Left hindlimb (tissue), 1 donor: ENCODE data around the gene PNKD.
A peak's percentile ranks its signal among the peaks of the same experiment; 100 is the strongest.

Experiments
- DNase-seq: peaks from one replicate; pipeline ENCODE4 v3.0.0-alpha.2; 2018

The PNKD gene

DNA sequence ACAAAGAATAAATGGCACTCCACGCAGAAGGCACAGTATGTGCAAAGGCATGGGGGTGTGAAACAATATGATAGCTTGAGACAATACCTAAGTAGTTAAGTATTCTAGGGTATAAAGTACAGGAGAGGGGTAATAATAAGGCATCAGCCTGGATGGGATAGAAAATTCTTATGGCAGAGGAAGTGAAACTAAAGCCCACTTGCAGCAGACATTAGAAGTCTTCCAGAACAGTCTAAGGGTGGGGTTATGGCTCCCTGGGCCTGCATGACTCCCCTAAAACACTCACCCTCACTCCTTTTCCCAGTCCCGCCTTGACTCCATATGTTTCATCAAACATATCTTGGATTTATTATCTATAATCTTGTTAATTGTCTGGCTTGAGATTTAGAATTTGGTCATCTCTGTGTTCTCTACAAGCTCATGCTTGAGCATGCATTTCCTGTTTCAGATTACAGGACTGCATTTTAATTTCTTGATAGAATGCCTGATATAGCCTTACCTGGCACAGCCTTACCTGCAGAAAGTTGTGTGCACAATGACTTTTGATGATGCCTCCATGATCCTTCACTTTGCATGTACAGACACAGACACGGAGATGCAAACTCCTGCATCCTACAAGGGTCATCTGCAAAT is 50.5 kb downstream of the PNKD start:
- no peak for DNase-seq

DNA sequence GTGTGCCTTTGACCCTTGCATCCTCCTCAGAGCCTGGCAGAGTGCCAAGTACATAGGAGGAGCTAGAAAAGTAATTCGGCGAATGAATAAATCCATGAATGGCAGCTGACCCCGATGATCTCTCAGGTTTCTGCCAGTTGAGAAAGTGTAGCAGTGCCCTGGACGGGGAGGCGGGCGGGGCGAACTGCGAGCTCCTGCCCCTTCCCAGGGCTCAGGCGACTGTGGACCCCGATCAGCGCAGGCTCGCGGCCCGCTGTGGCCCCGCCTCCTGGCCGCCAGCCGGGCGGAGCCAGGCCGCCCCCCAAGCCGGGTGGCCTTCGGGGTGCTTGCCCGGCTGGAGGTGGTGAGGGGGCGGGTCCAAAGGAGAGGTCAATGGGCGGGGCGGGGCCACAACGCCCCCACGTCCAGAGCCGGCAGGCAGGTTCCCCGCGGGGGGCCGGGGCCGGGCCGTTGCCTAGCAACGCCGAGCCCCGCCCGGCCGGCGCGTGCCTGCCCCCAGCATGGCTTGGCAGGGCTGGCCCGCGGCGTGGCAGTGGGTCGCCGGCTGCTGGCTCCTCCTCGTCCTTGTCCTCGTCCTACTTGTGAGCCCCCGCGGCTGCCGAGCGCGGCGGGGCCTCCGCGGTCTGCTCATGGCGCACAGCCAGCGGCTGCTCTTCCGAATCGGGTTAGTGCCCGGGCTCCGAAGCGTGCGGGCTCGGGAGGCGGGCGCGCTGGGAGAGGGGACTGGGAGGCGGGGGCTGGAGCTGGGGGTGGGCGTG is 52.6 kb downstream of the PNKD start:
- peak; percentile 88 for DNase-seq

DNA sequence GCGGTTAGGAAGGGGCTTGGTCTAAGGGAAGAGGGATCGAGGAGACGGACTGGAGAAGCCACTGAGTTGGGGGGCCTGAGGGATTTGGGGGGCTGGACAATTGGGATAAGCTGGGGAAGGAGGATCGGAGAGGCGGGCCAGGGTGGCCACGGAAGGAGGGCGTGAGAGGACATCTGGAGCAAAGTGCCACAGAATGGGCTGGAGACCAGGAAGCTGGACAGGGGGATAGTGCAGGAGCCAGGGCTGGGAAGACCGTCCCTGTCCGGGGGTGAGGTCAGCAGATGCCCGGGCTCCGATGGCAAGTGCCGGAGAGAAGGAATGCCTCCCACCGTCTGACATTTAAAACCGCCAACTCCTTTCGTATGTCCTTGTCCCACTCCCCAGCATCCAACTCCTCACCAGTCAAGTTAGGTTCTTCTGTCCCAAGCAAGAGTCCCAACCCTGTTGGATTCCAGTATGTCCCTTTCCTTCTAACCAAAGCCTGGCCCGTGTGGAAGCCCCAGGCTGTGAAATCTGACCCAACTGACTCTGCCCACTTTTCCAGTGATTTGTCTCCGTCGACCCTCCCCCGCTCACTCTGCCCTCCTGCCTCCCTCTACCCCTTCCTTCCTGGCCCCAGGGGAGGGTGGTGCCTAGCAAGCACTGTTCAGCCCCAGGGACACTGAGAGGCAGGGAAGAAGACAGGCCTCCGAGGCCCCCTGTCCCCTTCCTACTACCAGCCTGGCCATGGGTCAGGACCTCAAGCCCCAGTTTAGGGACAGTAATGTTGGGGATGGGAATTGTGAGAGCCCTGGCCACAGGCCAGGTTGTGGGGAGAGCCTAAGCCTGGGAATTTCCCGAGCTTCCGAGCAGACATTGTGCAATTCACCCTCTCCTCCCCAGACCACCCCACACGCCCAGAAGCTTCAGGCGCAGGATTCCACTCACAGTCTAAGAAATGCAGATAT is 53.5 kb downstream of the PNKD start:
- peak; percentile 69 for DNase-seq

DNA sequence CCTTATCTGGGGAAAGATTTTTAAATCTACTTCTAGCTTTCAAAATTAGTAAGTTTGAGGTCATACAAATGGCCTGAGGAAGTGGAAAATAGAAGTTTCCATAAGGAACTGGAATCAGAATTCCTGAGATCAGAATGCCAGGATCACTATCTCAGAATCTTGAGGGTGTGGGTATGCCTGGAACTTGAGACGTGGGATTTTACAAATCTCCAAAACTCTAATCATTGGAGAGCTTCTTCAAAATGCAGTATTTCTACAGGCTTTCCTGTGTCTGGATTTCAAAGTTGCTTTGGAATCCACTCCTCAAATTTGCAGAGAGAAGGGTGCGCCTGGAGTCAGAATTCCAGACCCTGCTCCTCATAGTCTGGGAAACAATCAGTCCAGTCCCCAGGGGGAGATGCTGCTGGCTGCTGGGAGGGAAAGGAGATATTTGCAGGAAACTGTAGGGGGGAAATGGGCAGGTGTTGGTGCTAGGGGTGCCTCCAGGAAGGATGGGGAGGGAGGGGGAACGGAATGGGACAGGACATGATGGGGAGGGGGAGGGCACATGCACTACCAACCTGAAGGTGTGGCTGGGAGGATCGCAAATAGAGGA is 55.3 kb downstream of the PNKD start:
- no peak for DNase-seq

DNA sequence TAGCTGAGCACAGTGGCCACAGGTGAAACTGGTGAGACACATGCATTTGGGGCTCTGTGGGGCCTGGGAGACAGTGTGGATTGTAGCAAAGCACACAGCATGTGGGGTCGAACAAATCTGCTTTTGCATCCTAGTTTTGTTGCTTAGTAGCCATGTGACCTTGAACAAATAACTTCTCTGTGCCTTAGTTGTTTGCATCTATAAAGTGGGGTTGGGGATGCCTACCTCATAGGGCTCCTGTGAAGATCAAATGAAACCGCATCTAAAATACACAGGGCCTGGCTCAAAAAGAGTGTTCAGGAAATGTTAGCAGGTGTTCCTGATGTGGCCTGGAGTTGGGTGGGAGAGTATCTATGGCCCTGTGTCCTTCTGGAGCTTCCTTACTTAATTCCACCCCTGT is 56.0 kb downstream of the PNKD start:
- no peak for DNase-seq

DNA sequence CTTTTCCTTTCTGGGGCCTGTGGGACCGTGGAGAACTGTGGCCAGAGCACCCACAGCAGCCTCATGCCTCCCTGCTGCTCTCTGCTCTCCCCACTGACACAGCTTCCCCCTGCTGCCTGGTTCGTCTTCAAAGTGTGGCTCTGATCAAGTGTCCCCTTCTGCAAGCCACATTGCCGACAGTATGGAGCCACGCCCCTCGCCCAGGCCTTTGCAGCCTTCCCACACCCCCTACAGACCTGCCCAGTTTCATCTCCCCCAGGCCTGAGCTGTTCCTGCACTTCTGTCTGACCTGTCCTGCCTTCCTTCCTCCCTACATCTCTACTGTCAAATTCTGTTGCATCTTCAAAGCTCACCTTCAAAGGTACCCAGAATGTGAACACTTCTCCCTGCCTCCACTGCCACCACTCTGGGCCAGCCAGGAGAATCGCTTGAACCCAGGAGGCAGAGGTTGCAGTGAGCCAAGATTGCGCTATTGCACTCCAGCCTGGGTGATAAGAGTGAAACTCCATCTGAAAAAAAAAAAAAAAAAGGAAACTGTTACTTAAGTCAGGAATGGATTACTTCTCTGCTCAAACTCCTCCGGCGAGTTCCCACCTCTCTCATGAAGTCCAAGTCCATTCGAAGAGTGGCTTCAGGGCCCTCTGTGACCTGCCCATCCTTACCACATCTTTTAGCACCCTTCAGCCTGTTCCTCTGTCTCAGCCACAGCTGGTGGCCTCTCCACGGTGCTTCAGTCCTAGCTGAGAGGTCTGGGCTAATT is 57.3 kb downstream of the PNKD start:
- DNase-seq = no peak

DNA sequence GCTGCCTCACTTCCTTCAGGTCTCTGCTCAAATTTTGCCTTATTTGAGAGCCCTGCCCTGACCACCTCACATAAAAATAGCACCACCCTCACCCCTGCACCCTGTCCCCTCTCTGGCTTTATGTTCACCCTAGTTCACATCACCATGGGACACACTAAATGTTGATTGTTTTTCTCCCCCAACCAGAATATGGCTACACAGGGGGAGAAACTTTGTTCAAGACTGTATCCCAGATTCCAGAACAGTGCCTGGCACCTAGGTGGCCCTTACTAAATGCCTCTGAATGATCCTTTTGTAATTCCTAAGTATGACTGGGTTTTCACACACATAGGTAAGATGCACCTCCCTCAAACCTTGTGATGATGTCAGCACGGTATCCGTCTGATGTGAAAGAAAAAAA is 58.0 kb downstream of the PNKD start:
- no peak for DNase-seq

DNA sequence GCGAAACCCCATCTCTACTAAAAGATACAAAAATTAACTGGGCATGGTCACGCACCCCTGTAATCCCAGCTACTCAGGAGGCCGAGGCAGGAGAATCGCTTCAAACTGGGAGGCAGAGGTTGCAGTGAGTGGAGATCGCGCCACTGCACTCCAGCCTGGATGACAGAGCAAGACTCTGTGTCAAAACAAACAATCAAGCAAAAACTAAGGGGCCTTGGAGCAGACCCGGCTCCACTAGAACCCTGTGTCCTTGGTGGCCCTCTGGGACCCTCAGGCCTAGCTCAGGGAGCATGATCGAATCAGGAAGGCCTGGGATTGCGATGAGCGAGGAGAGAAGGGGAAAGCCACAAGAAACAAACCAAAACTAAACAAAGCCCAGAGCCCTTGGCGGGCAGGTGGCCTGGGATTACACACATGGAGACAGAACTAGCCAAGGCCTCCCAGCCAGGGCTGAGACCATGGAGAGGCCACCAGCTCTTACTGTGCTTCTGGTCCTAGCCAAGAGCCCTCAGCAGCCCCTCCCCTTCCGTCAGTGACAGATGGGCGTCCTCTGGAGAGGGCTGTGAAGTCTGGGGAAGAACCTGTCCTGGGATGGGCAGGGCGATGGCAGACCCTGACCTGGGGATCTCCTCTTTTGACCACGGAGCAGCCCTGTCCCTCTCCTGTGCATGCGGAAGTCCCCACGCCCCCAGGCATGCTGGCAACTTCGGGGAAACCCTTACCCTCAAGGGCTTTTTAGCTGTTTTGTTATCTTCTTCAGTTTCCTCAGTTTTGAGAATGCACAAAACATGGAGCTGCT is 58.9 kb downstream of the PNKD start:
- DNase-seq = no peak

DNA sequence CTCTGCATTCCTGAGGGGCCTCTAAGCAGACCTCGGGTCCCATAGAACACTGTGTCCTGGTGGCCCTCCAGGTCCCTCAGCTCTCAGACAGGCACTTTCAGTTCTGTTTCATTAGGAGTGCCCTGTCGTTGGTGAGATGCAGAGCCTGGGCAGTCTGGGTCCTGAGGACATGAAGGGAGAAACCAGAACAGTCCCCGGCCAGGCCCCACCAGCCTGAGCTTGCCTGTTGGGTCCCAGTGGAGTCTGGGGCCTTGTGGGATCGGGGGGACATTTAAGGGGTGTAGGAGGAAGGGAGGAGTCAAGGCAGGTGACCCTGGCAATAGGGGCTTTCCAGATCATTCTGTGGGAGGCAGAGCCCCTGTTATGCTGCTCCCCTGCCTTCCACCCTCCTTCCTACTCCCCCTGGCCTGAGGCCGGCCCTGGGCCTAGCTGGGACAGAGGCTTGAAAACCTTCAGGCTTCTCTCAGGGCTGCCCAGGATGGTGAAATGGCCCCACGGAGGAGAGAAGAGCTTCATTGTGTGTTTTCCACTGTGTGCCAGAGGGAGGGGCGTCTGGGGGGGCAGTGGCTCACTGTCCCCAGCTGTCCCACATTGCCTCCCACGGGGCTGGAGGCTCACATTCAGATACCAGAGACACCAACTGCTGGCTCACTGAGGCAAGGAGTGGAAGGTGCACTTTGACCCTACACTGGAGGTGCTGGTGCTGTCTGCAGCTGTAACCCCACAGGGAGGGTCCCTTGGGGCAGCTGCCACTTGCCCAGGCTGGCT is 59.7 kb downstream of the PNKD start:
- no peak for DNase-seq

DNA sequence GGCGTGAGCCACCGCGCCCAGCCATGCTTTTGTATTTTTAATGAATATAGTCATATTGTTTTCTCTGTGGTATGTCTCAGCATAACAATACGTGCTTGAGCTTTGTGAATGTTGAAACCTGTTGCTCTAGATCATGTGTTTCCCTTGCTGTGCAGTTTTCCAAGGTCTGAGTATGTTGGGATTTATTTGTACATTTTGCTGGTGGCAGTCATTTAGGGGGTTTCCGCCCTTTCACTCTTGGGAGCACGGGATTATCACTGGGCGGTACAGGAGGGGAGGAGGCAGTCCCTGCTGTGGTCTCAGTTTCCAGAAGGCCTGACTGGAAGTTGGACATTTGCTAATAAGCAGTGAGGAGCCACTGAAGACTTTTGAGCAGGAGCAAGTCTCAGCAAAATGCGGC is 61.4 kb downstream of the PNKD start:
- DNase-seq = no peak

DNA sequence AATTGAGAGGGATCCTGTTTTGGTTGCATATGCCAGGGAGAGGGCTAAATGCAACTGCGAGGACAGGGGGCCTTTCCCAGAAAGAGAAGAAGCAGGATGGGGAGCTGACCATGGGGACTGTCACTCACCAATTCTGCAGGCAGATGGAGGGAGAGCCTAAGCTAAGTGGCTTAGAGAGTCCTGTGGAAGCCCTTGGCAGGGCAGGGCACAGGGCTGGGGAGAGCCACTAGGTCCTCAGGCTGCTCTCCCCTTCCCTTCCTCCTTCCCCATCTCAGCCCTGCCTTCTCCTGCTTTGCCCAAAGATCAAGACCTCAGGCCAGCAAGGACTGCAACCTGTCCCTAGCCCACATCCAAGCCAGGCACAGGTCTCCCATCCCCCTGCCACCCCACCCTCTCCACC is 62.0 kb downstream of the PNKD start:
- DNase-seq = no peak

DNA sequence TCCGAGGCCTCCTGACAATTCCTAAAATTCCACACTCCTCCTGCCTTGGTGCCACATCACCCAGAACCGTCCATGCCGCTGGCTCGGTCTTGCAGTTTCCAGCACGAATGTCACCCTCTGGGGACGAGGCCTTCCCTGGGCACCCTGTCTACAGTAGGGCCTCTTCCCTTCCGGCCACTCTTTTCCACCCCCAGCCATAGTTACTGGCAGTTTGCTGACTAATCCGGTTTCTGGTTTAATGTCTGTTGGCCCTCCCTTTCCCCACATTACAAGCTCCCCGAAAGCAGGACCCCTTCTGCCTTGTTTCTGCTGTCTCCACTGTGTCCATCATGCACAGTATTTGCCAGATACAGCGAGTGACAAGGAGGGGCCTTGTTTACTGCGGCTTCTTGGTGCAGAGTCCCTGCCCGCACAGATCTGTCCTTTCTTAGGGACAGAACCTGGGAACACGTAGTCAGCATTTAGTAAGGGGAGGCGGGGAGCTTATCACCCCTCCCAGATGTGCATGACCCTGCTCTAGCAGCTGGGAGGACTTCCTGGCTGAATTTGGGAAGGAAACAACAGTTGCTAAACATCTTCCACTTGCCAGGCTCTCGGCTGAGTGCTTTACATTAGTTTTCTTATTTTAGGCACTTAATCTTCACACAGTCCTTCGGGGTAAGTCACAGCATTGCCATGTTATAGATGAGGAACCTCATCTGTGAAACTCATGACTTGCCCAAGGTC is 62.8 kb downstream of the PNKD start:
- DNase-seq = no peak

DNA sequence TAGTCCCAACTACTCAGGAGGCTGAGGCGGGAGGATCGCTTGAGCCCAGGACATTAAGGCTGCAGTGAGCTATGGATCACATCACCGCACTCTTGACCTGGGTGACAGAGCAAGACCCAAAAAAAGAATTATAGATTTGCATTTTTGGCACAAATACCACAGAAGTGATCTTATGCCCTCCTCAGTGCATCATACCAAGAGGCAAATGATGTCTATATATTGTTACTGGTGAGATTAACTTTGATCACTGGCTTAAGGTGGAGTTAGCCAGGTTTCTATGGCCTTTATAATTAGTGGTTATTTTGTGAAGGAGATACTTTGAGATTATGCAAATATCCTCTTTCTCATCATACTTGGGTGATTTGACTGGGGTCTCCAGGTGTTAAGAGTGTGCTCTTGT is 64.2 kb downstream of the PNKD start:
- no peak for DNase-seq

DNA sequence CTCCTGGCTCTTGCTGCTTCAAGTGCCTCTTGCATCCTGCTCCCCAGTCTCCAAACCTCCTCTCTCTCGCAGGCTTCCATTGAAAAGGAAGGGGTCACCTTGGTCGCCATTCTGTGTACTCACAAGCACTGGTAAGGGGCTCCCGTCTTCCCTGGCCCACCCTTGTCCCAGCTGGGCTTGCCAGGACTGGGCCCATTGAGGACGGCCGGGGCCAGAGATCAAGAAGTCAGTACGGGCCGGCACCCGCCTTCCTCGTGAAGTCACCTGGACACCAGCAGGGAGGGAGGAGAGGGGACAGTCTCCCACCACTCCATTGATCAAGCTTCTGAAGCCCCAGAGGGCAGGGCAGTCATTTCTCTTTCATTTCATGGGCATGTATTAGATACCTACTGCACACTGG is 70.3 kb downstream of the PNKD start:
- no peak for DNase-seq

DNA sequence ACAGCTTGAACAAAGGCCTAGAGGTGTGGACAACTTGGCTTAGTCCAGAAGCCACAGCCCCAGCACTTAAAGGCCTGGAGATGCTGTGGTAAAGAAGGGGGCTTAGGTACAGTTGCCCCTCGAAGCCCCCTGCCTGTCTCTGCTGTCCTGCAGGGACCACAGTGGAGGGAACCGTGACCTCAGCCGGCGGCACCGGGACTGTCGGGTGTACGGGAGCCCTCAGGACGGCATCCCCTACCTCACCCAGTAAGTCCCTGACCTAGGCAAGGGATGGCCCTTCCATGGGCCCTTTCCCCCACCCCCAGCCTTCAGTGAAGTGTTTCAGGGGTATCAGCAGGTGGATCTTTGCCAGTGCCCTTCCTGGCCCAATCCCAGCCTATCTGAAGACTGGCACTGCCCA is 71.1 kb downstream of the PNKD start:
- DNase-seq = no peak

DNA sequence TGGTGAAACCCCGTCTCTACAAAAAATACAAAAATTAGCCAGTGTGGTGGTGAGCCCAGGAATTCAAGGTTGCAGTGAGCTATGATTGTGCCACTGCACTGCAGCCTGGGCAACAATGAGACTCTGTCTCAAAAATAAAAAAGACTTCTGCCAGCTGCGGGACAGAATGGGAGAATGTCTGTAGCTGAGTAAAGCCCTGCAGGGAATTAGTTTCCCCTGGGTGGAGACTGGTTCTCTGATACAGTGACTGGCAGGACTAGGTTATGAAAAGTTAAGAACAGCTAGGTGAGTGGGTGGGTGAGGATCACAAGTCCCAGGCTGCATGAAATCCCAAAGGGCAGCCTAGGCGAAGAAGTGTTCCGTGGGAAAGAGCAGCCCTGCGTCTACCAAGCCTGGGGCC is 72.5 kb downstream of the PNKD start:
- DNase-seq = no peak

DNA sequence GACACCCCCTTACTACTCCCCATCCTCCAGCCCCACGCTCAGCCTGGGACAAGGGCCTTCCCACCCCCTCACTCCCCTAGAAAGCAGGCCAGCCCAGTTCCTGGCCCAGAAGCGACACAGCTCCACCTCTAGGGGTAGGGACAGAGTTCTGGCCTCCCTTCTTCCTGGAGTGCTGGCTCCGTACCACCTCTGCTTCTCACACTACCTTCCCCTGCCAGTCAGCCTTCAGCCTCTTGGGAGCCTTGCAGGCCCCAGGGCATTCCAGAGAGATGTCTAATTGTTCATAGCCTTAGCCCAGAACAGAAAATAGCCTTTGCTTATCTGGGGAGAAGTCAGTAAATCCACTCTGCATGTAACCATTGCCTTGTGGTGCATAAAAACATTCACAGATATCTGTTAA is 73.3 kb downstream of the PNKD start:
- DNase-seq = no peak

DNA sequence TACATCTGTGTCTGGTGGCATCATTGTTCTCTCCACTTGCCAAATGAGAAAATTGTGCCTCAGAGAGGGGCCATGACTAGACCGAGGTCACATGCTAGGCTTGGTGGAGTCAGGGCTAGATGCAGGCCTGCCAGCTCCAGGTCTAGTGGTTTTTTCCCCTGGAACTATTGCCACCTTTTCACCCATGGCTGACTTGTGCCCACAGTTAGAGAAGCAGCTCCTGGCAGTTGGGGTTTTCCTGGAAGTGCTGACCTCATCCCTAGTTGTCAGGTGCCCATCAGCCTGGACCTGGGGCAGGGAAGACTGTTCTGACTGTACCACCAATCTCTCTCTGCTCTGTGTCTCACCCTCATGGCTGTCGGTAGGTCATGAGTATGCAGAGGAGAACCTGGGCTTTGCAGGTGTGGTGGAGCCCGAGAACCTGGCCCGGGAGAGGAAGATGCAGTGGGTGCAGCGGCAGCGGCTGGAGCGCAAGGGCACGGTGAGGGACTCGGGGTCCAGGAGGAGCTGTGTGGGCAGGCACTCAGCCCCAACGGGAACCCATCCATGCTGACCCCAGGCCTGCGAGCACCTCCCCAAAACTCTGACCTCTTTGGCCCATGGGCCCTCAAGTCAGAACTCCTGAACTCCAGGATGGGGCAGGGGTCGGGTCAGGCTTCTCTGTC is 73.9 kb downstream of the PNKD start:
- no peak for DNase-seq

DNA sequence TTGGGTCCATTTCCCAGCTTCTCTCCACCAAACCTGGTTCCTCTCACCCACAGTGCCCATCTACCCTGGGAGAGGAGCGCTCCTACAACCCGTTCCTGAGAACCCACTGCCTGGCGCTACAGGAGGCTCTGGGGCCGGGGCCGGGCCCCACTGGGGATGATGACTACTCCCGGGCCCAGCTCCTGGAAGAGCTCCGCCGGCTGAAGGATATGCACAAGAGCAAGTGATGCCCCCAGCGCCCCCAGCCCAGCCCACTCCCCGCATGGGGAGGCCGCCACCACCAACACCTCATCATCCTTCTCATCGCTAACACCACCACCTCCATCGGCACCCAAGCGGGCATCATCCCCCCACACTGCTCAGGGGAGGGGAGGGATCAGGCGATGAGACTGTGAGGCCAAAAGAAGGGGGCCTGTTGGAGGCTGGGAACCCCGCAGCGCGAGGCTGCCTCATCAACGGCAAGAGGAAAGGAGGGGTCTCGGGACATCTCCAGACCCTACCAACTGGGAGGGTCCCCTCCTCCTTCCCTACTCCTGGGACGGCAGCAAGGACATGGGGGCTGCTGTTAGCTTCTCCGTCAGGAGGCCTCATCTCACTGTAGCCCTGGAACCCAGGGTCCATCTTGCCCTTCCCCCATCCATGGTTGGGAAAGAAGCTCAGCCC is 74.6 kb downstream of the PNKD start:
- DNase-seq = no peak
